ENCODE results near the gene MRPL23.

The MRPL23 gene
- 12.8 to 43.5 (median 23.8) reads per million in 17 experiments for total RNA-seq

- no peak for DNase-seq
Measured at GRCh38 chr11:1946812-1947484, at the start of gene MRPL23. TSS of gene MRPL23 (plus strand) at chr11:1947332. CDS start at chr11:1947363, 31 bp downstream.

GRCh38 chr11:1899090-1899489, 48.0 kb upstream of the MRPL23 start:
- no peak for DNase-seq

GRCh38 chr11:1899686-1900085, 47.4 kb upstream of the MRPL23 start:
- no peak for DNase-seq

DNA sequence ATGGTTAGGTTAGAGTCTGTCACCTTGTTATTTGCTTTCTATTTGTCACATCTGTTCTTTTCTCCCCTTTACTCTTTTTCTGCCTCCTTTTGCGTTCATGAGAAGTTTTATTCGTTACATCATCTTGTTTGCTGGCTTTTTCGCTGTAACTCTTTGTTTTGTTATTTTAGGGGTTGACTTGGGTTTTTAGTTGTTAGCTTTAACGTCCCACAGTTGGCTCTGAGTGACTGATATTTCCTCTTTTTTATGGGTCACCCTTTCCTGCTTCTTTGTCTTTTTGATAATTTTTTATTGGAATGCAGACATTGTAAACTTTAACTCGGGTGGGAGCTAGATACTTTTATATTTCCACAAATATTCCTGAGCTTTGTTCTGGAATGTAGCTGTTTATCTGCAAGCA, 41.0 kb upstream of the MRPL23 start:
- DNase-seq, result peak in 1 of 4 experiments; percentile 38

GRCh38 chr11:1906611-1907423, 40.3 kb upstream of the MRPL23 start:
- DNase-seq, result no peak

DNA sequence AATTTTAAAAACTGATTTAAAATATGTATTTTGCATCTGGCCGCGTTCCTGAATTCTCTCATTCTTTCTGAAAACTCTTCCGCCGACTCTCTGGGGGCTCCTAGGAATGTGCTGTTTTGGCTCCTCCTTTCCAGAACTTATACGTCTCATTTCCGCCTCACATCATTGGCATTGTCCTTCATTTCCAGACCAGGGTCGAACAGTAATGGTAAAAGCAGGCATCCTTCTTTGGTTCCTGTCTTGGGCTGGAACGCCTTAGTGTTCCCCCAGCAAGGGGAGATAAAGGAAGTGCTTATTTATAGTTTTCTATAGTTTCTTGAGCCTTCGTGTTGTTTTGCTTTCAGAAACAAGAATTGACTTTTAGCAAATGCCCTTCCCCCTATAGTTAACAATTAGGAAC, 38.5 kb upstream of the MRPL23 start:
- peak in 1 of 4 experiments; percentile 67 for DNase-seq

DNA sequence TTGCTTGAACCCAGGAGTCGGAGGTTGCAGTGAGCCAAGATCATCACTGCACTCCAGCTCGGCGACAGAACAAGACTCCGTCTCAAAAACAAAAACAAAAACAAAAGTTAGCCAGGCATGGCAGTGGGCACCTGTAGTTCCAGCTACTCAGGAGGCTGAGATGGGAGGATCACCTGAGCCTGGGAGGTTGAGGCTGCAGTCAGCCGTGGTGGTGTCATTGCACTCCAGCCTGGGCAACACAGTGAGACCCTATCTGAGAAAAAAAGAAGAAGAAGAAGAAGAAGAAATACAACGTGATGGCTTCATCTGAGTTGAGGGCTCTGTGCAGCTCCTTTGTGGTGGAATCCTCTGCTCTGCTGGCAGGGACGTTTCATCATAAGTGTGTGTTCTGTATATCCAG, 37.6 kb upstream of the MRPL23 start:
- DNase-seq, result no peak

- peak; percentile 56 to 83 (median 69) for DNase-seq
Measured at GRCh38 chr11:1912289-1912878, 34.7 kb upstream of the MRPL23 start.

GRCh38 chr11:1913271-1914060, 33.7 kb upstream of the MRPL23 start:
- no peak for DNase-seq

DNA sequence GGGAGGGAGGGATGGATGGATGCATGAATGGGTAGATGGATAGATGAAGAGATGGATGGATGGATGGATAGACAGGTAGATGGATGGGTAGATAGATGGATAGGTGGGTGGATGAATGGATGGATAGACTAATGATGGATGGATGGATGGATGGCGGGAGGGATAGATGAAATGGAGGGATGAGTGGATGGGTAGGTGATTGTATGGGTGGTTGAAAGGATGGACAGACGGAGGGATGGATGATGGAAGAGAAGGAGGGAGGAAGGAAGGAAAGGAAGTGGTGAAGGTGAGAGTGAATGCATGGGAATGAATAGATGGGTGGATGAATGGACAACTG, 31.4 kb upstream of the MRPL23 start:
- no peak for DNase-seq

DNA sequence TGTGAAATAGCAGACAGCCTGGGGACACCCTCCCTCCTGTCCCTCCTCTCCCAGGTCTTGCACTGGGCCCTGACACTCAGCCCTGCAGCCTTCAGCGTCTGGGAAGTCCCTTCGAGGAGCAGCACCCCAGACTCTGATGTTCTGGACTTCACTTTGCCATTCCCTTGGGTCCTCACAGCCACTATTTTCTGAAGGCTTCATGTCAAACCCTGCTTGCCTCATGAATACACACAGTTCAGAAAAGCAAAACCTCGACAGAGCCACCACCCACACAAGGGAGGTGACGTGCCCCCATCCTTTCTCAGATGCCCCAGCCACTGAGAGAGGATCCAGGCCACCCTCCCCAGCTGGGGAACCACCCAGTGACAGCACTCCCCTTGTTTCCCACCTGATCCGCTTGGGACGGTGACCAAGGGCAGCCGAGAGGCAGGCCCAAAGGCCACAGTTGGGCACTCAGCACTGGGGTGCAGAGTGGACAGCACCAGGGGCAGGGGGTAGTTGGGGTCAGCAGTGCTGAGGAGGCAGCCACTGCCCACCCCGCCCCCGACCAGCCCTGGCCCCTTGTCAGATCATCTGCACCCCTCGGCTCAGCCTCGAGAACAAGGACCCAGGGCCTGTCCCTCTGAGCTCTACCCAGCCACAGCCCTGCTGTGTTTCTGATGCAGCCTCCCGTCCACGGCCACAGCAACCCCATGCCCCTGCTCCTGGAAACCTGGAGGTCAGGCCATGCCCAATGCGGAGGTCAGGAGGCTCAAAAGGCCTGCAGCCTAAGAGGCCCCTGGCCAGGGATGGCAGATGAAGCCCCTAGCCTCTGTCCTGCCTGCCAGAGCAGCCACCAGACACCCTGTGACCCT, 30.8 kb upstream of the MRPL23 start:
- DNase-seq, result peak in 3 of 4 experiments; percentile 34 to 42 (median 36)

DNA sequence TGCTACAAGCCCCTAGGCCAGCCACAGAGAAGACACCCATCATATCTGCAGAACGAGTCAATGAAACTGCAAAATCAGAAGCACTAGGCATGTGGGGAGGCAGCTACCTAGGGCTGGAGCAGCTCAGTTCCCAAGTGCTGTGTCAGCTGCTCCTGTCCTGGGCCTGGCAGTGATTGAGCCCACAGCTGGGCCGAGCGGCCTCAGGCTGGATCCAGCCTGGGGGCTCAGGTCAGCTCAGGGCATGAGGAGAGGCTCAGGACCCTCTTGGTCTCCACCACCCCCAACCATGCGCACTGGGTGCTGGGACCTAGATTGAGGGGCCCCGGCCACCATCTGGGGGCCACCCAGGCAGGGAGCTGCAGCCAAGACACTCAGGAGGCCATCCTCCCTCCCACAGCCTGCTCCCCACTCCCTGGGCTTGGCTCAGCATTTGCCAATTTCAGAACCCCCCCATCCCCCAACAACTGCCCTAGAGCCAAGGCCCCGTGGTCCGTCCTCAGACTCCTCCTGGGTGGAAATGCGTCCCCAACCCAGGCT, 30.1 kb upstream of the MRPL23 start:
- peak in 2 of 4 experiments; percentile 22 to 39 for DNase-seq

DNA sequence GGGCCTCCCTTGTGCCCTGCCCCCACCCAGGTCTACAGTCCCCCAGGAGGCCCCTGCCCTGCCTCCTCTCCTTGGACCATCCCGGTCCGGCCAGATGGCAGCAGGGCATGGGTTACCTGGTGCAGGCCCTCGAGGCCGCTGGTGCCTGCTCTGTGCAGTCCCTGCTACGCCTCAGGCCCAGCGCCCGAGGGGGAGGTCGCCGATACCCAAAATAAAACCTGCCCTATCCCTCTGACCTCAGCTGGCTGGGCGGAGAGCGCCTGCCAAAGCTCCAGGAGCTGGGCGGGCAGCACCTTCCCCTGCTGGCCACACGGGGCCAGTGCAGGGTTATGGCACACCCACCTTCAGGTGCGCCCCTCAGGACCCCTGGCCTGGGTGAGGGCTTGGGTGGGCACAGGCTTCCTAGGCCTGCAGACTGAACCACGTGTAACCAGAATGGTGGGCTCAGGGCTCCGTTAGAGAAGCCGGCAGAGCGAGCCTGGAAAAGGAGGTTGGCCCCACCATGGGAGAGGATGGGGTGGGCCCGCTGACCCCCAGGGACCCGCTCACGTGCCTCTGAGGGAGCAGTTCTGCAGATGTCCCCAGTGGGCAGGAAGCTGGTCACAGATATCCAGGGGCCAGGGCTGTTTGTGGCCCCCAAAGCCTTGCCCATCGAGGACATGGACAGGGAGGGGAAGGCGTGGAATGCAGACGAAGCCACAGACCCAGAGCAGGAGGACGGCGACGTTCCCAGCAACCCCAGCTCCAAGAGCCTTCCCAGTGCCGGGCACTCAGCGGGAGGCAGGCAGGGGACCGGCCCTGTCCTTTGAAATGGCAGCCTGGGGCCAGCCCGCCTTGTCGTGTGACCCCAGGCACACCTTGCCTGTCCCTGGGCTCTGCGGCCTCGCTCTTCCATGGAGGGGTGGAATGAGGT, 29.4 kb upstream of the MRPL23 start:
- DNase-seq, result peak in 3 of 4 experiments; percentile 40 to 57 (median 50)

GRCh38 chr11:1918436-1919315, 28.5 kb upstream of the MRPL23 start:
- peak in 2 of 4 experiments; percentile 47 to 52 for DNase-seq

DNA sequence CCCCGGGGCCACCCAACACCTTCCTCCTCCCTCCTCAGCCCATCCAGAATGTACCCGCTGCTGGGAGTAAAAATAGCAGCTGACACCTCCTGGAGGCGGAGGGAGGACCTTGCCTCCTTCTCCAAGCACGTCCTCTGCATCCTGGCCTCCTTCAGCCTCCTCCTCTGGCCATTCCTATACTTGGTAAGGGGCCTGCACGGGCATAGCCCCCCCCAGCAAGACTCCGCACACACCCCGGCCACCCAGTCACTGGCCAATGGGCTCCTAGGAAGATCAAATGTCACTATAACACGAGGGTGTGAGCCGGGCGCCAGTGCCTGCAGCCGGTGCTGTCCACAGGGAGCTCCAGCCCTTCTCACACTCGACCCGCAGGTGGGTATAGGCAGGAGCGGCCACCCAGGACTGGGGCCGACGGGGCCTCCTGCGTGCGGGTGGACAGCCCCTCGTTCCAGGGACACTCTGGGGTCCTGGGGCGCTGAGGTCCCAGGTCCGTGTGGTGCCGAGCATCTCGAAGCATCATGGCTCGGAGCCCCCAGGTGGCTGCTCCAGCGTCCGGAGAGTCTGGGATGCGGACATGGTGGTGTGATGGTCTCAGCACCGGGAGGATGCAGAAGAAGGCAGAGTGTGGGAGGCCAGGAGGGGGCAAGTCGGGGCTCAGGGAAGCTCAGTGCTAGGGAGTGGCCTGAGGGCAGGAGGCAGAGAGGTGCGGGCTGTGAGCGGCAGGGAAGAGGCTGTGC, 27.6 kb upstream of the MRPL23 start, which contains the start of gene TNNT3:
Gene TNNT3 (plus strand): TSS at position 313 of the 737 bp plus-strand sequence. CDS start 3,172 bp downstream, outside the sequence.
- peak in 2 of 4 experiments; percentile 36 to 39 for DNase-seq

- DNase-seq, result no peak
Measured at GRCh38 chr11:1920128-1920908, 26.8 kb upstream of the MRPL23 start.

DNA sequence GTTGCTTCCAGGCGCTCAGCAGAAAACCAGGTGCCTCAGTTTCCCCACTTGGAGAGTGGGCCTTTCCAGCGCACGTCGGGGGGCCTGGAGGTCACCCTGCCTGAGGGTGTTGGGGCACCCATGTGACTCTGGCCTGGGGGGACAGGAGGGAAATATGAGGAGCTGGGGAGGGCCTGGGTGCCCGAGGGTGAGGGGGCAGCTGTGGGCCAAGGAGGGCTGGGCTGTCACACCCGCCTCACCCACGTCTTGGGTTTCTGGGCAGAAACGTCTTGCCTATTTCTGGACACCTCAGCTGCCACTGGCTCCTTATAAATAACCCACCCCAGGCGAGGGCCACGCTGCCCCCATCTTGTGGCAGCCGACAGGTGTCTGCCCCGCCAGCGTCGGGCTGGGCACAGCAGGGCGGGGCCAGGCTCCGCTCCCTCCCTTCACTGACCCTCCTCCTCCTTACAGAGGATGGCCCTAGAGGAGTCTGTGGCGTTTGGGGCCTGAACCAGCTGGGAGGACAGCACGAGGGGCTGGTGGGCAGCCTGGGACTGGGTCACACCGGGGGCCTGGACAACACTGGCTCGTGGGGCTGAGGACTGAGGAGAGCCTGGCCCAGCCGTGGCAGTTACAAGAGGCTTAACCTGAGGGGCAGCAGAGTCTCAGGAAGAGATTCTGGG, 26.1 kb upstream of the MRPL23 start:
- no peak for DNase-seq

All from suppressor macrophage (primary cell).